ENCODE data around the gene SPO11. TPM values are rescaled to one million over a fixed set of nuclear protein-coding genes. Genes with fewer than 3 reads are reported as not detected.

The SPO11 gene
- total RNA-seq, 1 donor from 2014 or later: not detected

- peaks cover 23% of the 10 kb centered on the region for H3K36me3 Mint-ChIP-seq (ENCODE audit: low read depth)
- H3K4me3 Mint-ChIP-seq: no peak overlapping the region
- DNase-seq (ENCODE audit: low read depth, low spot score): no peak
- no peaks in the 10 kb centered on the region for H3K27me3 Mint-ChIP-seq (ENCODE audit: low read depth)
- no peak for TF ChIP-seq CTCF (conservative IDR thresholded peaks at IDR 0.05)
- no peaks in the 10 kb centered on the region for H3K9me3 Mint-ChIP-seq
- H3K4me1 Mint-ChIP-seq: no peaks in the 10 kb centered on the region
- peak overlapping the region; percentile 27 for H3K27ac Mint-ChIP-seq (ENCODE audit: unreplicated experiment)
Observed at GRCh38 chr20:57374343-57374930, 44.8 kb downstream of the SPO11 start.

GRCh38 chr20:57374931-57375651 is 45.5 kb downstream of the SPO11 start:
- H3K9me3 Mint-ChIP-seq: no peaks in the 10 kb centered on the region
- H3K4me3 Mint-ChIP-seq: no peak overlapping the region
- H3K4me1 Mint-ChIP-seq: no peaks in the 10 kb centered on the region

GRCh38 chr20:57375652-57376230 is 46.1 kb downstream of the SPO11 start:
- Mint-ChIP-seq H3K4me3 (no peak overlapping the region), H3K4me1 (no peaks in the 10 kb centered on the region), H3K9me3 (no peaks in the 10 kb centered on the region), H3K27me3 (ENCODE audit: low read depth) (no peaks in the 10 kb centered on the region), H3K27ac (ENCODE audit: unreplicated experiment) (no peak overlapping the region), H3K36me3 (ENCODE audit: low read depth) (peaks cover 17% of the 10 kb centered on the region)
- TF ChIP-seq CTCF (conservative IDR thresholded peaks at IDR 0.05): no peak
- no peak for DNase-seq (ENCODE audit: low read depth, low spot score)

More at GRCh38 chr20:57374931-57375651, 45.5 kb downstream of the SPO11 start:
- no peak for DNase-seq (ENCODE audit: low read depth, low spot score)
- no peak for TF ChIP-seq CTCF (conservative IDR thresholded peaks at IDR 0.05)
- peaks cover 18% of the 10 kb centered on the region for H3K36me3 Mint-ChIP-seq (ENCODE audit: low read depth)
- no peak overlapping the region for H3K27ac Mint-ChIP-seq (ENCODE audit: unreplicated experiment)
- H3K27me3 Mint-ChIP-seq (ENCODE audit: low read depth): no peaks in the 10 kb centered on the region

GRCh38 chr20:57377350-57377749 is 47.7 kb downstream of the SPO11 start:
- H3K9me3 Mint-ChIP-seq: no peaks in the 10 kb centered on the region
- DNase-seq (ENCODE audit: low read depth, low spot score): no peak
- H3K27ac Mint-ChIP-seq (ENCODE audit: unreplicated experiment): no peak overlapping the region
- no peaks in the 10 kb centered on the region for H3K27me3 Mint-ChIP-seq (ENCODE audit: low read depth)
- no peaks in the 10 kb centered on the region for H3K4me1 Mint-ChIP-seq
- no peak overlapping the region for H3K4me3 Mint-ChIP-seq
- peaks cover 13% of the 10 kb centered on the region for H3K36me3 Mint-ChIP-seq (ENCODE audit: low read depth)
- TF ChIP-seq CTCF (conservative IDR thresholded peaks at IDR 0.05): no peak

- peaks cover 13% of the 10 kb centered on the region for H3K36me3 Mint-ChIP-seq (ENCODE audit: low read depth)
- H3K9me3 Mint-ChIP-seq: no peaks in the 10 kb centered on the region
Observed at GRCh38 chr20:57378107-57378506, 48.5 kb downstream of the SPO11 start.

More at GRCh38 chr20:57378107-57378506, 48.5 kb downstream of the SPO11 start:
- H3K4me1 Mint-ChIP-seq: no peaks in the 10 kb centered on the region
- no peak for DNase-seq (ENCODE audit: low read depth, low spot score)
- TF ChIP-seq CTCF (conservative IDR thresholded peaks at IDR 0.05): no peak
- no peak overlapping the region for H3K27ac Mint-ChIP-seq (ENCODE audit: unreplicated experiment)
- H3K27me3 Mint-ChIP-seq (ENCODE audit: low read depth): no peaks in the 10 kb centered on the region
- H3K4me3 Mint-ChIP-seq: no peak overlapping the region
